HG03060 (cell line): ENCODE results near the gene DAGLB.
"Not testable (repeated sequence)": the region's sequence is repeated elsewhere in the genome, so short reads cannot be mapped to it uniquely, and the experiment has no call there.

Experiments
- ATAC-seq: cut with Tn5 transposase; IDR thresholded peaks from one replicate; pipeline ENCODE4 v1.9.1; 2021; ENCODE audit warnings: low read depth, moderate number of reproducible peaks; ENCODE audit not compliant: unreplicated experiment

The DAGLB gene

DNA sequence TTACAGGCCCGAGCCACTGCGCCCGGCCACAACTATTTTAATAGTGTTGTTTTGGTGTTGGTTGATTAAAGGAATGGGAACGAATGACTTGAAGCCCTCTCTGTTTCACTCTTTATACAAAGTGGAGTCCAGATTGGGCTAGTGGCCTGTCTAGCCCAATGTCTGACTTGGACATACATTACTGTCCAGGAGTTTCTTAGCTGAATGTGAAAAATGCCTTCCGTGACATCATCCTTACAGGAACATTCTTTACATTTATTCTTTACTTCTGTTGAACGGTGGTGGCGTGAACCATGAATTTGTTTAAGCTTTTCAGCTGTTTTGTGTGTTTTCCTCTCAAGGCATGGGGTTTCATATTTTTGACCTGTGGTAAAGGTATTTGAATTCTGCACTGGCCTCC is 67.9 kb downstream of the DAGLB start:
- ATAC-seq = no peak

DNA sequence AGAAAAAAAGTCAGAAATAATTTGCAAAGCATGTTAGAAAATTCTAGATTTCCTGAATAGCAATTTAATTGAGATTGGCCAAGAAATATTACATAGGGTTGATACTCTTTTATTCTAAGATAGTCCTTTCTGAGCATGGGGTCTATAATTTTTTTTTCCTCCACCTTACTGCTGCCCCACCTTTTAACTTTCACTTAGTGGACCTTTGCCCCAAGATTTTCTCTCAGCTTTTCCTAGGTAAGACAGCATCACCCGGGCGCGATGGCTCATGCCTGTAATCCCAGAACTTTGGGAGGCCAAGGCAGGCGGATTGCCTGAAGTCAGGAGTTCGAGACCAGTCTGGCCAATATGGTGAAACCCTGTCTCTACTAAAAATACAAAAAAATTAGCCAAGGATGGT is 69.2 kb downstream of the DAGLB start:
- ATAC-seq = not testable (repeated sequence)

DNA sequence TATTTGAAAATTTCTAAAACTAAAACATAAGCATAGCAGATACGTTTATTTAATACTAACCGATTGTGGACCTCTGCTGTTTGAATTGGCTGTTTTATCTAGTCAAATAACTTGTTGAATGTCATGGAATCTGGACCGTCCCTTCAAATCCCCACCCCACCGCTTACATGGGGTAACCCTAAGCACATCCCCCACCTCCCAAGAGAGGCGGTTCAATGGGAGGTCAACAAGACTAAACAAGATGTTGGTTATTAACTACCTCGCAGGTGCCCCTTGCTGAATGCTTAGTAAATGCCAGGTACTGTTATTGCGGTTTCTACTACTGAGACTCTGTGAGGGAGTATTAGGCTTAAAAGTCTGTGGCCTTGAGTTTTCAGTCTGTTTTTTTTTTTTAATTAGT is 70.9 kb downstream of the DAGLB start:
- ATAC-seq = no peak

DNA sequence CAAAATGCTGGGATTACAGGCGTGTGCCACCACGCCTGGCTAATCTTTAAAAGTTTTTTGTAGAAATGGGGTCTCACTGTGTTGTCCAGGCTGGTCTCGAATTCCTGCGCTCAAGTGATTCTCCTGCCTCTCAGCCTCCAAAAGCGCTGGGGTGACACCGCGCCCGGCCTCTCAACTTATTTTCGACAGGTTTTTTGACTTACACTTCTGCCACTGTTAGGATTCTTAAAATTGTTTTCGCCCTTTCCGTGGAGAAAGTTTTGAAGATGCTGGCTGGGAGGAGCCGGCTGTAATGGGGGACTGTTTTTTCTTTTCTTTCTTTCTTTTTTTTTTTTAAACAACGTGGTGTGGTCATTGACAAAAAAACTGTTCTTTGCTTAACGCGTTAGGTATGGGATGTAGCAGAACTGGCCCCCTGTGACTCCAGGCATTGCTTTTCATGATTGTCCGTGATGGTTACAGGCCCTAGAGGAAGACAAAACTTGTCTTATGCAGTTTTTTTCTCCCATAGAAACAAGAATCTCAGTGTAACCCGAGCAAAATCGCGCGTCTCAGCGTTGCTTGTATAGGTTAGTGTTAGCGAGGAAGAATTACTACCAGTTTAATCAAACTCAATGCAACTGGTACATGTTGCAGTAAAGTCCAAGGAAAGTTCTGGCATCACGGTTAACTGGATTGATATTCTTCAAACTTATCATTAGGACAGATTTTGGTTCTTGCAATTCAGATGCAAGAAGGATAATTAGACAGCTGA is 72.2 kb downstream of the DAGLB start:
- ATAC-seq = no peak

DNA sequence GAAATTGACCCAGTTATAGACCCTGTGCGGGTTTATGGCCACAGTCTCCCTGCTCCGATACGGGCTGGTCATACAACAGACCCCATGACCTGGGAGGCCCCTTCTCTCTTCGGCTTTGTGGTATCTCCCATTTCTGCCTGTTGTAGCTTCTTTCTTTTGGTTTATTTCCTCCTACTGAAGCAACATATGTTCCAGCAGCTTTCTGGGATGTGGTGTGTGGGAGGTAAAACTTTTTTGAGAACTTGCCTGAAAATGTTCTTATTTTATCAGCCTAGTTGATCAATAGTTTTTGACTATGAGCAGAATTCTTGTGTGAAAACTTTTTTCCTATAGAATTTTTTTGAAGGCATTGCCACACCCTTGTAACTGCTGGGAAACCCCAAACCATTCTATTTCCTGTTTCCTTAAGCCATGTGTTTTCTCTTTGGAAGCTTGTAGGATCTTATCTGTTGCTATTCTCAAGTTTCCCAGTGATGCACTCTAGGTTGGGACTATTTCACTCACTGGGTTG is 80.0 kb downstream of the DAGLB start:
- ATAC-seq = no peak

DNA sequence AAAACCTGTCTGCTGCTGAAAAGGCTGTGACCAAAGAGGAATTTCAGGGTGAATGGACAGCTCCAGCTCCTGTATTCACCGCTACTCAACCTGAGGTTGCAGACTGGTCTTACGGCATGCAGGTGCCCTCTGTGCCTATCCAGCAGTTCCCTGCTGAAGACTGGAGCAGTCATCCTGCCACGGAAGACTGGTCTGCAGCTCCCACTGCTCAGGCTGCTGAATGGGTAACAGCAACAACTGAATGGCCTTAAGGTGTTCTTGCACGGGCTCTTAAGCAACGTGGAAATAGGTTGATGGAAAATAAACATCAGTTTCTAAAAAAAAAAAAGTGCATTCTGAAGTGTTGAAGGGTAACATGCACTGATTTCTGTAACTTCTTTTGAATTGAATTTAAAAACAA is 82.3 kb downstream of the DAGLB start:
- ATAC-seq = no peak

DNA sequence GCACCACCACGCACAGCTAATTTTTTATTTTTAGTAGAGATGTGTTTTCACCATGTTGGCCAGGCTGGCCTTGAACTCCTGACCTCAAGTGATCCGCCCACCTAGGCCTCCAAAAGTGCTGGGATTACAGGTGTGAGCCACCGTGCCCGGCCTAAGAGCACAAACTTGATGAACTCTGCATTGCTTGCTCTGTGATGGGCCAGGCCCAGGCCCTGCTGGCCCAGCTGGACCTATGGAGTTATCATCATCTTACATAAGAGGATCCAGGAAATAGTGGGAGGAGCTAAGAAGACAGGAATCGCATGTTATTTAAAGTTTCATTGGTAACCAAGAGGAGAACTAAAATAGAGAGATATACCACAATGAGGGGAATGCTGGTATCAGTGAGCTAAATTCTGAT is 86.9 kb downstream of the DAGLB start:
- ATAC-seq = no peak

DNA sequence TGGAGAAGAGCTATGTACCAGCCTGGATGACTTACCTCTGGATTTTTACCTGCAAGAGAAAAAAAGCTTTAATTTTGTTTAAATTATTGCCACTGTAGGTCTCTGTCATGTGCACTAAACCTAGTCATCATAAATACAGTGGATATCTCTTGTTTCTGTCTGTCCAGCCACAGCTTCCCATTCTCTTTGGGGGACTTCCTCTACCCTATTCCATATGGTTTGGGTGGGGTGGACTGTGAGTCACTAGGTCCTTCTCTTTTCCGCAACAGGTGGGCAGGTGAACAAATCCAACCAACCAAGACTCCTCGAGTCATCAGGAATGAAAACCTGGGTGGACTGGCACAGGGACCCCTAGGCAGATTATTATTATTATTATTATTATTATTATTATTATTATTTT is 88.0 kb downstream of the DAGLB start:
- no peak for ATAC-seq
